Lower lobe of right lung (tissue), 2 donors: ENCODE data around the gene ZNF536. TPM values are rescaled to one million over a fixed set of nuclear protein-coding genes. Genes with fewer than 3 reads are reported as not detected.

ENCODE experiments used
- ATAC-seq, 2 donors: fragments of 200-7000 bp; cut with Tn5 transposase; one replicate each; pipeline ENCODE4 v1.9.1; 2020 to 2022; ENCODE audit warnings: mild to moderate bottlenecking in 2 of 2, moderate library complexity in 2 of 2
- DNase-seq: peaks from one replicate; pipeline ENCODE4 v3.0.0-alpha.2; 2020
- H3K27ac ChIP-seq: fragments of 200-600 bp; one replicate; pipeline ENCODE4 v1.8.0; 2022
- H3K27me3 ChIP-seq: fragments of 200-600 bp; one replicate; pipeline ENCODE4 v1.8.0; 2022; ENCODE audit warnings: low read depth
- H3K36me3 ChIP-seq: fragments of 200-600 bp; one replicate; pipeline ENCODE4 v1.8.0; 2022; ENCODE audit warnings: mild to moderate bottlenecking
- H3K4me1 ChIP-seq: fragments of 200-600 bp; one replicate; pipeline ENCODE4 v1.8.0; 2022
- H3K4me3 ChIP-seq: fragments of 200-600 bp; one replicate; pipeline ENCODE4 v1.8.0; 2022; ENCODE audit warnings: mild to moderate bottlenecking
- H3K9me3 ChIP-seq: fragments of 200-600 bp; one replicate; pipeline ENCODE4 v1.8.0; 2022
- CTCF ChIP-seq: fragments of 200-600 bp; IDR thresholded peaks from one replicate; pipeline ENCODE4 v1.8.0; 2022; ENCODE audit warnings: antibody characterized with exemption, mild to moderate bottlenecking
- intact Hi-C: fragments of 100-400 bp; cut with DNase I; formaldehyde crosslinking; loops from one replicate; pipeline ENCODE4 v1.11.0; 2022
- total RNA-seq: library from RNA; stranded (reverse); fragmentation: NEBNext Ultra II Directional; extraction: Animal tissue kit (Norgen Biotek cat#: 25700); gene quantifications from one replicate; pipeline ENCODE4 v1.2.1, GENCODE V29; 2021
- donor health status: DM: no; HTN: yes; CAD: no; lungs with severe emphysema.

Gene ZNF536
- total RNA-seq, 1 donor from 2014 or later, result 0.12 TPM

- Histone ChIP-seq H3K27ac (no peak overlapping the region), H3K4me3 (no peak overlapping the region), H3K36me3 (no peaks in the 10 kb centered on the region), H3K9me3 (no peaks in the 10 kb centered on the region), H3K4me1 (no peaks in the 10 kb centered on the region), H3K27me3 (peaks cover 6% of the 10 kb centered on the region)
- intact Hi-C loops, result no loop called here
- ATAC-seq, result no peak
- DNase-seq, result no peak
- TF ChIP-seq CTCF, result no peak
These were observed 211.9 kb downstream of the ZNF536 start for GRCh38 chr19:30584090-30584489.

GRCh38 chr19:30587869-30588268, 215.7 kb downstream of the ZNF536 start:
- H3K4me3 ChIP-seq, result no peak overlapping the region
- DNase-seq, result no peak
- no peak for TF ChIP-seq CTCF
- no peaks in the 10 kb centered on the region for H3K4me1 ChIP-seq
- intact Hi-C loops, result no loop called here
- no peaks in the 10 kb centered on the region for H3K9me3 ChIP-seq
- H3K27me3 ChIP-seq, result no peaks in the 10 kb centered on the region
- no peaks in the 10 kb centered on the region for H3K36me3 ChIP-seq
- no peak for ATAC-seq
- H3K27ac ChIP-seq, result no peak overlapping the region

DNA sequence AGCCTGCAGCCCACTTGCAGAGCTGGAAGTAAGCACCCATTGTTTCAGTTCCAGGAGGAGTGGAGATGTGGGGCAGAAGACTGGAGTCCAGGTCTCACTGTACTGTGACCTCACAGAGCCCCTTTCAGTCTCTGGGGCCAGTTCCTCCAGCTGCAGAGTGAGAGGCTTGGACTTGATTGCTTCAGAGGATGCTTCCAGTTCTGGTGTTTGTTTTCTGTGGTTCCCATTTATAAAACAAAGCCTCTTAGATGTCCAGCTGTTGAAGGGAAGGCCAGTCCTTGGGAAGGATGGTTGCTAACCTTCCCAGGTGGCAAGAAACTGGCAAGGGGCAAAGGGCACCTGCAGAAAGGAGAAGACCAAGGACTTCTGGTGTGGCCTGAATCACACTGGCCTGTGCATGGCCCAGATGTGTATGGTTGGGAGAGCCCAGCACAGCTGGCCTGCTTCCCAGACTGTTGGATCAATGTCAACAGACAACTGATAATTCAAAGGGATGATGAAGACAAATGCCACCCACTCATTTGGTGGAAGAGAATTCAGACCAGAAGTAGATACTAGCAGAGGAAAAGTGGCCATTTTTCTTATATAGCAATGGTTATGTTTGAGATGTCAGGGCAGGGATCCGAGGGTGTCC, 218.5 kb downstream of the ZNF536 start:
- H3K27me3 ChIP-seq, result no peaks in the 10 kb centered on the region
- no peaks in the 10 kb centered on the region for H3K9me3 ChIP-seq
- no peak for TF ChIP-seq CTCF
- DNase-seq (no peak), ATAC-seq (no peak)
- no peak overlapping the region for H3K27ac ChIP-seq
- no peaks in the 10 kb centered on the region for H3K4me1 ChIP-seq
- no peaks in the 10 kb centered on the region for H3K36me3 ChIP-seq
- intact Hi-C loops, result no loop called here
- no peak overlapping the region for H3K4me3 ChIP-seq

DNA sequence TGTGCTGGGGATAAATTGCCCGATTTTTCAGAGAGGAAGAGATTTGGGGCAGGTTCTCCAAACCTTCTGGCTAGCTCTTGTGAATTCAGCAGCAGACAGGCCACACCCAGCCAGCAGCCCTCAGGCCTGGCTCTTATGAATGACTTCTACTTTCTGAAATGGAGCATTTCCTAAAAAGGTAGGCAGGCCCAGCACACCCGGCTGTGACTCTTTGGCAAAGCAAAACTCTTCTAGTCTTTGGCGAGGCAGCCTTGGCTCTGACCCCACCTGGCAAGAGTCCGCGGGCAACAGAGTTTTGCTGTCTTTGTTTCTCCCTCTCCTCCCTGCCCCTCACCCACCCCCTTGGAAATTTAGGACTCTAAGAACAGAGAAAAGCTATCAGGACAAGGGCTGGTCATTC, 221.2 kb downstream of the ZNF536 start:
- ATAC-seq (no peak), DNase-seq (no peak)
- H3K4me1 ChIP-seq, result no peaks in the 10 kb centered on the region
- H3K4me3 ChIP-seq, result no peak overlapping the region
- no peaks in the 10 kb centered on the region for H3K36me3 ChIP-seq
- peaks cover 7% of the 10 kb centered on the region for H3K27me3 ChIP-seq
- TF ChIP-seq CTCF, result no peak
- no peak overlapping the region for H3K27ac ChIP-seq
- intact Hi-C loops, result no loop called here
- H3K9me3 ChIP-seq, result no peaks in the 10 kb centered on the region

- H3K27me3 ChIP-seq, result peaks cover 7% of the 10 kb centered on the region
- no peak for DNase-seq
- intact Hi-C loops, result no loop called here
- H3K4me1 ChIP-seq, result no peaks in the 10 kb centered on the region
- H3K36me3 ChIP-seq, result no peaks in the 10 kb centered on the region
- H3K27ac ChIP-seq, result no peak overlapping the region
- no peak overlapping the region for H3K4me3 ChIP-seq
- TF ChIP-seq CTCF, result no peak
- no peaks in the 10 kb centered on the region for H3K9me3 ChIP-seq
- no peak for ATAC-seq
These were observed 222.0 kb downstream of the ZNF536 start for GRCh38 chr19:30593975-30594745.
